ENCODE results near the gene PELI3. TPM values are rescaled to one million over a fixed set of nuclear protein-coding genes. Genes with fewer than 3 reads are reported as not detected.

The PELI3 gene
- total and polyA plus RNA-seq, 2 of the 8 experiments (the other 6 are each of a cell fraction or from before 2014, with no cell fraction given): 5.2 to 7.6 TPM

DNA sequence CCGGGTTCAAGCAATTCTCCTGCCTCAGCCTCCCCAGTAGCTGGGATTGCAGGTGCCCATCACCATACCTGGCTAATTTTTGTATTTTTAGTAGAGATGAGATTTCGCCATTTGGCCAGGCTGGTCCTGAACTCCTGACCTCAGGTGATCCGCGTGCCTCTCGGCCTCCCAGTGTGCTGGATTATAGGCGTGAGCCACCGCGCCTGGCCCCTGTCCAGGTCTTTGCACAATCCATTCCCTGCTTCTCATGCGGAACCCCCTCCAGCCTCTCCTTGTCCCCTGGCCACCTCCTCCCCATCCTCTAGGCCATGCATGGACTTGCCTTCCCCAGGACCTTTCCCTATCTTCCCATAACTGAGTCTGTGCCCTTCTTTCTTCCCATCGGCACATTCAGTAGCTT, 22.3 kb downstream of the PELI3 start:
- 95% methylated on average over 10 of the region's 10 CpGs; no CpG with 5 or more reads in 1 of the 2 experiments for WGBS, 2 experiments (ENCODE audit: extremely low coverage in 1 of 2, insufficient coverage in 1 of 2, insufficient read length in 1 of 2, insufficient replicate concordance in 2 of 2, low coverage in 1 of 2, low lambda C conversion rate in 2 of 2, missing lambda C conversion rate in 1 of 2)
- H3K9ac ChIP-seq (replicated peaks in 1 of 4; ENCODE audit: extremely low read depth in 1 of 4, low read depth in 3 of 4, low read length in 3 of 4): no peak overlapping the region
- DNase-seq (ENCODE audit: low read depth in 1 of 2, low spot score in 2 of 2) (no peak), FAIRE-seq (no peak)
- no peak overlapping the region for H2AK5ac ChIP-seq (ENCODE audit: low read depth, low read length)
- no peak overlapping the region for H2BK120ac ChIP-seq (replicated peaks; ENCODE audit: low read depth, low read length)
- H3K4me2 ChIP-seq (ENCODE audit: insufficient read depth in 1 of 2, low read depth in 2 of 2, low read length in 2 of 2): no peak overlapping the region
- no peak overlapping the region for H3K18ac ChIP-seq (ENCODE audit: extremely low read depth, low read length)
- ChIA-PET CTCF (ENCODE audit: partially characterized antibody) (interaction anchor here (0.6 to 4.5 kb wide), 6 partner anchors 8 to 344 kb away, joined by 3 to 23 read pairs (median 4); partner anchors contain the start of gene DPP3), POLR2A (ENCODE audit: partially characterized antibody) (interaction anchor here (4.6 kb wide), 1 partner anchor 9 kb away, joined by 37 read pairs; the partner anchor contains the start of gene DPP3)
- H3K27ac ChIP-seq (ENCODE audit: low read depth, low read length): no peak overlapping the region
- no peaks in the 10 kb centered on the region for H3K79me1 ChIP-seq (ENCODE audit: low read depth, low read length)
- H3K36me3 ChIP-seq (ENCODE audit: control insufficient read depth in 2 of 4, insufficient read depth in 4 of 4, low read length in 3 of 4): peaks cover 0 to 18% (median 8%) of the 10 kb centered on the region in 4 experiments; a peak in 4 of 8 replicates
- H3K4me3 ChIP-seq (ENCODE audit: extremely low read depth in 1 of 4, insufficient read depth in 2 of 4, low read depth in 3 of 4, low read length in 4 of 4): no peak overlapping the region
- H3K27me3 ChIP-seq (replicated peaks in 1 of 4; ENCODE audit: control insufficient read depth in 3 of 4, extremely low read depth in 1 of 4, insufficient read depth in 3 of 4, low read length in 3 of 4): no peaks in the 10 kb centered on the region
- H3K14ac ChIP-seq (ENCODE audit: insufficient read length): no peak overlapping the region
- H2BK20ac ChIP-seq (ENCODE audit: low read length): no peak overlapping the region
- no peaks in the 10 kb centered on the region for H3K9me3 ChIP-seq (ENCODE audit: insufficient read depth in 2 of 2, low read depth in 1 of 2, low read length in 1 of 2)
- no peak overlapping the region for H2BK12ac ChIP-seq (ENCODE audit: low read depth, low read length)
- no peak overlapping the region for H4K91ac ChIP-seq (replicated peaks; ENCODE audit: insufficient read length, low read length)
- H2AFZ ChIP-seq (ENCODE audit: low read length): no peak overlapping the region
- H2BK5ac ChIP-seq (ENCODE audit: low read depth, low read length): no peak overlapping the region; the same call in 1 of the 2 replicates
- H4K5ac ChIP-seq (ENCODE audit: insufficient read length, low read depth, low read length): no peak overlapping the region
- no peaks in the 10 kb centered on the region for H3K23me2 ChIP-seq (ENCODE audit: low read depth, low read length)
- no peak overlapping the region for H3K56ac ChIP-seq (replicated peaks; ENCODE audit: insufficient read length, low read depth, low read length)
- peaks cover 0 to 12% (median 5%) of the 10 kb centered on the region in 4 experiments; a peak in 4 of 7 replicates for H3K4me1 ChIP-seq (replicated peaks in 1 of 4; ENCODE audit: control insufficient read depth in 3 of 4, insufficient read depth in 4 of 4, low read length in 3 of 4)
- H4K20me1 ChIP-seq (replicated peaks in 1 of 2; ENCODE audit: control insufficient read depth in 1 of 2, insufficient read depth in 2 of 2, low read length in 2 of 2): peaks cover 0 to 2% of the 10 kb centered on the region in 2 experiments
- no peak overlapping the region for H2BK15ac ChIP-seq (ENCODE audit: low read length)
- H3K4ac ChIP-seq (replicated peaks; ENCODE audit: insufficient read length, low read depth, low read length): no peak overlapping the region
- no peak overlapping the region for H4K8ac ChIP-seq (ENCODE audit: extremely low read depth, insufficient read depth, low read length)
- no peaks in the 10 kb centered on the region for H3K79me2 ChIP-seq (ENCODE audit: control insufficient read depth in 1 of 2, insufficient read depth in 2 of 2, low read length in 2 of 2)
- no peak overlapping the region for H3K23ac ChIP-seq (ENCODE audit: insufficient read length)
- TF ChIP-seq BRCA1 (IDR thresholded peaks at IDR 0.05; ENCODE audit: low read depth, low read length) (no peak), NRF1 (IDR thresholded peaks at IDR 0.05; ENCODE audit: low read depth, low read length) (no peak), POU5F1 (IDR thresholded peaks at IDR 0.05; ENCODE audit: low read depth, low read length) (no peak), TAF1 (IDR thresholded peaks at IDR 0.05; ENCODE audit: low read depth, low read length) (no peak), CREB1 (IDR thresholded peaks at IDR 0.05) (no peak), CEBPB (IDR thresholded peaks at IDR 0.05; ENCODE audit: low read depth, low read length) (no peak), SIN3A (conservative IDR thresholded peaks at IDR 0.05 in 1 of 2, IDR thresholded peaks at IDR 0.05 in 1 of 2; ENCODE audit: low read depth in 1 of 2, low read length in 2 of 2) (no peak), RNF2 (IDR thresholded peaks at IDR 0.05; ENCODE audit: borderline replicate concordance, low read depth, low read length, missing control alignments, poor library complexity, severe bottlenecking) (no peak), SP2 (IDR thresholded peaks at IDR 0.05; ENCODE audit: low read length) (no peak), GTF2F1 (IDR thresholded peaks at IDR 0.05; ENCODE audit: borderline replicate concordance, low read depth, low read length) (no peak)
- TF ChIP-seq, protein P1, sequence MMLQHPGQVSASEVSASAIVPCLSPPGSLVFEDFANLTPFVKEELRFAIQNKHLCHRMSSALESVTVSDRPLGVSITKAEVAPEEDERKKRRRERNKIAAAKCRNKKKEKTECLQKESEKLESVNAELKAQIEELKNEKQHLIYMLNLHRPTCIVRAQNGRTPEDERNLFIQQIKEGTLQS (IDR thresholded peaks at IDR 0.05; ENCODE audit: insufficient read depth, low read depth, low read length): no peak
- TF ChIP-seq, protein P2, sequence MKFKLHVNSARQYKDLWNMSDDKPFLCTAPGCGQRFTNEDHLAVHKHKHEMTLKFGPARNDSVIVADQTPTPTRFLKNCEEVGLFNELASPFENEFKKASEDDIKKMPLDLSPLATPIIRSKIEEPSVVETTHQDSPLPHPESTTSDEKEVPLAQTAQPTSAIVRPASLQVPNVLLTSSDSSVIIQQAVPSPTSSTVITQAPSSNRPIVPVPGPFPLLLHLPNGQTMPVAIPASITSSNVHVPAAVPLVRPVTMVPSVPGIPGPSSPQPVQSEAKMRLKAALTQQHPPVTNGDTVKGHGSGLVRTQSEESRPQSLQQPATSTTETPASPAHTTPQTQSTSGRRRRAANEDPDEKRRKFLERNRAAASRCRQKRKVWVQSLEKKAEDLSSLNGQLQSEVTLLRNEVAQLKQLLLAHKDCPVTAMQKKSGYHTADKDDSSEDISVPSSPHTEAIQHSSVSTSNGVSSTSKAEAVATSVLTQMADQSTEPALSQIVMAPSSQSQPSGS (IDR thresholded peaks at IDR 0.05; ENCODE audit: low read length): no peak
